HPDE6-E6E7 (cell line): Measurements from ENCODE around the gene PXT1.
"Not testable (repeated sequence)": the region's sequence is repeated elsewhere in the genome, so short reads cannot be mapped to it uniquely, and the experiment has no call there.

Experiments
- DNase-seq: peaks from one replicate; pipeline ENCODE4 v3.0.0; 2011; ENCODE audit warnings: missing footprints; ENCODE audit errors: extremely low spot score

PXT1 gene

DNA sequence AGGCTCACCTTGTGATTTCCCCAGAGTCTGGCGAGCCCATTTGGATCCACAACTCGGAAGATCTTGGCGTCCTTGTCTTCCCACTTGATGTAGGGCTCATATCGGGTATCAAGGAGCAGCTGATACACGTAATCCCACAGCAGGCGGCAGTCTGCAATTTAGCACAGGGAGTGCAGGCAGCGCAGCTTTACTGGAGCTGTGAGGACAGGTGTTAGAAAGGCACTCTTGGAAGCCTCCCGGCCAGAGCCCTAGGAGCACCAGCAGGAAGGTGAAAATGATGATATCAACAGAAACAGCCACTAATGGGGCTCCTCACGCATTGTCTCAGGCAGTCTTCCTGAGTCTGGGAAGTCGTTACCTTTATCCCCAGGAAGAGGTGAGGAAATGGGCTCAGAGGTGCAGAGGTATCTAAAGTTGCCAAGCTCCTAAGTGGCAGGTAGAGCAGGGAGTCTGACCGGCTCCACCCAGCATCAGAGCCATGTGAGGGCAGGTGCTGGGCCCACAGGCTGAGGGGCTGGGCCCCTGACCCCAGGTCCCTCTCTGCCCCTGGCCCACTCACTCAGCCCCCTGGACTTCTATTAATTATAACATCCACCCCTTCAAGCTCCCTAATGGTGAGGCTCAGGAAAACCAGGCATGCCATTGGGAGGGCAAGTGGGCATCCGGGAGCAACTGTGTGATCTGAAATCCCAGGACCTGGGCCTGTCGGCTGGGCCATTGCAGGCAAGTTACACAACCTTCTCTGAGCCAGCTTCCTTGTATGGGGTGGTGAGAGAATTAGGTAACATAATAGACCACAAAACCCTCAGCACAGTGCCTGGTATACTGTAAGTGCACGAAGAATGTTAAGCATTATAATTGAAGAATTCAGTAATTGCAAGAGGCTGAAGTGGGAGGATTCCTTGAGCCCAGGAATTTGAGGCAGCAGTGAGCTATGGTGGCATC, 73.5 kb downstream of the PXT1 start:
- no peak for DNase-seq

DNA sequence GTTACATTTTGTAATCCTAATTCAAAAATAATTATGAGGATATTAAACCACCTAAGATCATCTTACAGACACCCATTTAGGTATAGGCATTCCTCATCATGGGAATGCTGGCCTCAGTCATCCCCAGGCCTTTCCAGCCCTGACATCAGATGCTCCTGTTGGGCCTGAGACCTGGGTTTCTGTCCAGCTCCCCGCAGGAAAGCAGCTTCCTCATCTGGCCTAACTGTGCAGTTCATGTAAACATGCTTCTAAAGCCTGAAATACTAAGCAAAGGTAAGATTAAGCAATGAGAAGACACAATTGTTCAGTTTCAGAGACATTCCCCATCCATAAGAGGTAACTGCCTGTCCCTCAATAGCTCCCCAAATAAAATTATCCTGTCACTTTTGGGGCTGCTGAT, 74.2 kb downstream of the PXT1 start:
- no peak for DNase-seq

DNA sequence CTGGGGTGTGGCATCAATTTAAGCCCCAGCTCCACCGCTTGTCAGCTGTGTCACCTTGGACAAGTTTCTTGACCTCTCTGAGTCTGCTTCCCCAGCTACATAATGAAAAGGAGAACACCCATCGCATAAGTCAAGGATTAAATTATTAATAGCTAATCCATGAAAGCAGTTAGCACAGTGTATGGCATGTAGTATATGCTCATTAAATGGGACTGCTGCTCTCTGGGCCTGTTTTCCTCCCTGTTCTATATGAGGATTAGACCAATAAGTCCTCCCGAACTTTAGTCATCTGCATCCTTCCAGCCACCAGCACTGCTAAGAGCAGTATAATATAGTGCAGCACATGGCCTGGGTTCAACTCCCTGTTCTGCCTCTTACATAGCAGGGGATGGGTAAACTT, 74.9 kb downstream of the PXT1 start:
- DNase-seq = no peak

DNA sequence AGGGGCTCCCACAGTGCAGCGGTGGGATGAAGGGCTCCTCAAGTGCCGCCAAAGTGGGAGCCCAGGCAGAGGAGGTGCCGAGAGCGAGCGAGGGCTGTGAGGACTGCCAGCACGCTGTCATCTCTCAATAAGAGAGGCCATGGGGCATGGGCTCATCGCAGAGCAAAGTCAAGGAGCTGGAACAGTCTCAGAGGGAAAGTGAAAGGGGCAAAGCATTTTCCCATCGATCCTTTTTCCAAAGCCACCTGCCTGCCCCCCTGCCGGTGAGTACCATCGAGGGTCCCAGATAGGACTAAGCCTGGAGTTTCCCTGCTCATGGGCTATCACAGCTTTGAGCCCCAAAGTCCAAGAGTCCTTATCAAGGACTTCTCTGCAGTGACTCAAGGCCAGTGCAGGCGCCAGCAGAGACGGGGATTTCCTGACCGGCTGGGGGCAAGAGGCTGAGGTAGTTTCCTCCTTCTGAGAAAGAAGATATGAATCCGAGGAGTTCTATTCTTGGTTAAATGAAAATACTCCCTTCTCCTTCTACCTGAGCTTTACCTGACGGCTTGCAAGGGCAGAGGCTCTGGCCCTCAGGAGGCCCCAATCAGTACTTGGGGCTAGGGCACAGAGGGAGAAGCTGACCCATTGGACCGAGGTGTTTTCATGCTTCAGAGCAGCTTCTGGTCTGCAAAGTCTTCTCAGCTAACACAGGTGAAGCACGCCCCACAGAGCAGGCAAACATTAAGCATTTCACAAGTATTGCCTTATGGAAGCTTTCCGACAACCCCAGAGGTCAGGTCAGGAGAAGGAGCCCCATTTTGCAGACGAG, 77.8 kb downstream of the PXT1 start:
- DNase-seq = no peak

DNA sequence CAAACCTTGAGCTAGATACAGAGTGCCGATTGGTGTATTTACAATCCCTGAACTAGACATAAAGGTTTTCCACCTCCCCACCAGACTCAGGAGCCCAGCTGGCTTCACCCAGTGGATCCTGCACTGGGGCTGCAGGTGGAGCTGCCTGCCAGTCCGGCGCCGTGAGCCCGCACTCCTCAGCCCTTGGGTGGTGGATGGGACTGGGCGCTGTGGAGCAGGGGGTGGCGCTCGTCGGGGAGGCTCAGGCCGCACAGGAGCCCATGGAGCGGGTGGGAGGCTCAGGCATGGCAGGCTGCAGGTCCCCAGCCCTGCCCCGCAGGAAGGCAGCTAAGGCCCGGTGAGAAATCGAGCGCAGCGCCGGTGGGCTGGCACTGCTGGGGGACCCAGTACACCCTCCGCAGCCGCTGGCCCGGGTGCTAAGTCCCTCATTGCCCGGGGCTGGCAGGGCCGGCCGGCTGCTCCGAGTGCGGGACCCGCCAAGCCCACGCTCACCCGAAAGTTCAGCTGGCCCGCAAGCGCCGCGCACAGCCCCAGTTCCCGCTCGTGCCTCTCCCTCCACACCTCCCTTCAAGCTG, 78.5 kb downstream of the PXT1 start:
- not testable (repeated sequence) for DNase-seq

DNA sequence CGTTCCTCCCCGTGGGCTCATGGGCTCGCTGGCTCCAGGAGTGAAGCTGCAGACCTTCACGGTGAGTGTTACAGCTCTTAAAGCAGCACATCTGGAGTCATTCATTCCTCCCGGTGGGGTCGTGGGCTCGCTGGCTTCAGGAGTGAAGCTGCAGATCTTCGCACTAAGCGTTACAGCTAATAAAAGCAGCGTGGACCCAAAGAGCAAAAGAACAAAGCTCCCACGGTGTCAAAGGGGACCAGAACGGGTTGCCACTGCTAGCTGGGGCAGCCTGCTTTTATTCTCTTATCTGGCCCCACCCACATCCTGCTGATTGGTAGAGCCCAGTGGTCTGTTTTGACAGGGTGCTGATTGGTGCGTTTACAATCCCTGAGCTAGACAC, 79.3 kb downstream of the PXT1 start:
- not testable (repeated sequence) for DNase-seq

DNA sequence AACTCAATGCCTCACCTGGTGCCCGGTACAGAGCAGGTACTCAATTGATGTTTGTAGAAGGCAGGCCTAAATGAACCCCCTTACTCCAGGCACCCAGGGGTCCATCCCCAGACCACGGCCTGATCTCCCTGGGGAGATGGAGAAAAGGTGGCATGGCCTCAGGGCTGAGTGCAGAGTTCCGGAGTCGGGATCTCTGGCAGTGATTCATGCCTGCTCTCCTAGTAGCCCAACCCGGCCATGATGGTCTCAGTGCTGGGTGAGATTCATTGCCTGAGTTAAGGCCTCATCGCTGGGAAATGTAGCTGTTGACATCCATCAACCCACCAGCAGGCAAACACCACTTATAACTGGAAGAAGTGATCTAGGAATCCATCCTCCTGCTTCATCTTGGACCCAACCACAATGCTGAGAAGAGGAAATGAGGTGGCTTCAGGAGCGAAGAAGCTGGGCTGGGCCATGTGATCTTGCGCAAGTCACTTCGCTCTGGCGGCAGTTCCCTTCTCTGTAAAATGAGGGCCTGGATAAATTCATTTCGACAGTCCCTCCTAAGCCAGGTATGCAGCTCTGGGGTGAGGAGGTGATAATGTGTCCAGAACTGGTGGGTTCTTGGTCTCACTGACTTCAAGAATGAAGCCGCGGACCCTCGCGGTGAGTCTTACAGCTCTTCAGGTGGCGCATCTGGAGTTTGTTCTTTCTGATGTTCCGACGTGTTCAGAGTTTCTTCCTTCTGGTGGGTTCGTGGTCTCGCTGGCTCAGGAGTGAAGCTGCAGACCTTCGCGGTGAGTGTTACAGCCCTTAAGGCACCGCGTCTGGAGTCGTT, 79.9 kb downstream of the PXT1 start:
- no peak for DNase-seq

DNA sequence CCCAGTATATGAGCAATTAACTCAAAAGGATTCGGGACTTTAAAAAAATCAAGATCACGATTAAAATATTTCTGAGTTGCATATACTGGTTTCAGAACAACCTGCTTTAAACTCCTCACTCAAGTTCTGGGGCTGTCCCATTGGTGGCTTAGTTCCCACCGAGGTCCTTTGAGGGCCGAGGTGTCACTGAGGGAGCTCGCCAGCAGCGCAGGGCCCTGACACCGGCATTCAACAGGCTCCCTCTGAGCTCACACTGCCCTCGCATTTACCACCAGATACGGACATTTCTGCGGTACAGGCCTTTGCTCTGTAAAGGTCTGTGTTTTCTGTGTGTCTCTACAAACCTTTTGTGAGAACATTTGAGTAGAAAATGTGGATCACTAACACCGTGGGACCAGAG, 81.6 kb downstream of the PXT1 start:
- no peak for DNase-seq

DNA sequence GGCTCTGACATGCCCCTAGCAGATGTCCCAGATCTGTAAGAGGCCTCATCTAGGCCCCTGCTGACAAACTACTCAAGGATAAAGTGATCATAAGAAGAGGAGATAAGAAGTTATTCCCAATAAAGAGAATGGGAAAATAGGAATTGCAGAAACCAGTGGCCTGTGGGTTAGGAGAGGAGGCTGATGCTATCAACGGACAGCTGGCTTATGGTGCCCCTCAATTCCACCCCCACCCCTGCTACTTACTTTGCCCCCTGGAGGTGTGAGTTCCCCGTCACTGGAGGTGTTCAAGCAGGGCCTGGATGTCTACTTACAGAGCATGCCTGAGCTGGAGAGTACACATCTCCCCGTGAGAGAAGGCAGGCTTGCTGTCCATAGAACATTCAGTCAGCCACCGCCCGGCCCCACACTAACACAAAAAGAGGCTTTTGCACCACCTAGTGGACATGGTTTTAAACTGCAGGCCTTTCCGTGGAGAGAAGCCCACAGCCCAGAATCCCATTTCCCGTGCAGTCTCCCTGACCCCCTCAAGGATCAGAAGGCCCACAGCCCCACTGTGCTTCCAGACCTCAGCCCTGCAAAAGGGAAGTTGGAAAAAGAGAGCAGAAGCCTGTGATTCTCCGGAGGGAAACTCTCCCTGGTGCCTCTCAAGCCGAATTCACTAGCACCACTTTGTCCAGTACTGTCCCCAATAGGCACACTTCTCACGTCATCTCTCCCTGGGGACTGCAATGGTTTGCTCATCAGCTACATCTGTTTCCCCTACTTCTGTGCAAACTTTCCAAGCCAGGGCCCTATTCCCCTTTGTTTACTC, 82.2 kb downstream of the PXT1 start:
- peak; percentile 76 for DNase-seq

DNA sequence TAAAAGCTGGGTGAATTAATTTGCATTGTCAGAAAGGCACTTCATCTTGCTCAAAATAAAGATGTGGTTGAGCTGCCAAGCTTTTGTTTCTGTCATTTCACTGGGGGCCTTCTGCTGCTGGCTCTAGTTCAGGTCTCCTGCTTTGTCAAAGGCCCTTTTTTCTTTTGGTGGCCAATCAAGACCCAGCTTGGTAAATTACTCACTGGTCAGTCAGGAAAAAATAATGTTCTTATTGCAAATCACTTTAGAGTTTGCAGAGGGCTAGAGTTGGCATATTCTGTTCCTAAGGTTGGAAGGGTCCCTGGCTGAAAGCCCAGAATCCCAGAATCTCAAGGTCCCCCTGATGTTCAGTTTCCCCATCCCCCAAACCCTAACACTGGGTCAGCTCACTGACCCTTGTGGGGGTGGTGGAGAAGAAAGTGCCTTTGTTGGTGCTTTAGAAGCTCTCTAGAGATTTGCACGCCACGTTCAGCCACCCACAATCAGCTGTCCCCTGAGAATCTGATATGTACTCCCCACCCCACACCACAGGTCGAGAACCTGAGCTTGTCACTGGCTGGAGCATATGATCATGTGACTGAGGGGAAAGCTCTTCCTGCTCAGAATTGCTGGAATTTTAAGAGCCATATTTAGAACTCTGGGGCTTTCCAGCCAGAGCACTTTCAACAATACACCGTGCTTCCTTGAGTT, 84.3 kb downstream of the PXT1 start:
- DNase-seq = no peak

DNA sequence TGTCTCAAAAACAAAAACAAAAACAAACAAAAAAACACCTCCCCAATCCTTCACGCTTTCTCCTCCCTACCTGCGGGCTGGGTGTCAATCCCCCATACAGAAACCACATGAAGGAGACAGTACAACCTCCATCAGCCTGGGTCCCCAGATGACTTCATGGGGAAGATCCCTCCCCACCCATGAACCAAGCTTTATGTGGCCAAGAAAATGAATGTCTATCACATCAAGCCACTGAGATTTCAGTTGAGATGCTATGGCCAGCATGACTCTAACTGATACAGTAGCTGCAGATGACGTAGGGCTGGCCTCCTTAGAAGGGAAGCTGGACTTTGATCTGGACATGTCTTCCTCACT, 84.8 kb downstream of the PXT1 start:
- DNase-seq = no peak

DNA sequence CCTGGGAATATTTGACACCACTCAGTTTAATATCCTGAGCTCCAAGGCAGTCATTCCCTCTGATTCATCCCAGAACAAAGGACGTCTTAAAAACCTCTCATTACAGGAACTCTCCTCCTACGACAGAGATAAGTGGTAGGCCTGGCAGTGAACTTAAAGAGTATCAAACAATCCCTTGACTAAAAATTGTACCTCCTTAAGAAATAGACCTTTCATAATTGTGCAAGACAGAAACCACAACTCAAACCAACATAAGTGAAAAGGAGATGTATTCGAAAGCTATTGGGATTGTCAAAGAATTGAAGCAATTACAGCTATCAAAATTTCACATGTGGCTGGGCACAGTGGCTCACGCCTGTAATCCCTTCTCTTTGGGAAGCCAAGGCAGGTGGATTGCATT, 86.8 kb downstream of the PXT1 start:
- no peak for DNase-seq

DNA sequence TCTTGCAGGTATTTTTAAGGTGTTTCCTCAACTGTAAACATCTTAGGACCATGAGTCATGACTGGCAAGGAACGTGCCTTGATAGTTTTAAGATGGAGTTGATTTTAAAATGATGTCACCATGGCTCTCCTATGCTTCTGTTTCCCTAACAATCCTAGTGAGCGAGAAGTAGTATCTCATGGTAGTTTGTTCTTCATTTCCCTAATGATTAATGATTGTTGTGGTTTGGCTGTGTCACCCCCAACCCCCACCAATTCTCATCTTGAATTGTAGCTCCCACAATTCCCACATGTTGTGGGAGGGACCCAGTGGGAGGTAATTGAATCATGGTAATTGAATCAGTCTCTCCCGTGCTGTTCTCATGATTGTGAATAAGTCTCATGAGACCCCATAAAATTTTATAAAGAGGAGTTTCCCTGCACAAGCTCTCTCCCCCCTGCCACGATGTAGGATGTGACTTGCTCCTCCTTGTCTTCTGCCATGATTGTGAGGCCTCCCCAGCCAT, 89.2 kb downstream of the PXT1 start:
- no peak for DNase-seq

DNA sequence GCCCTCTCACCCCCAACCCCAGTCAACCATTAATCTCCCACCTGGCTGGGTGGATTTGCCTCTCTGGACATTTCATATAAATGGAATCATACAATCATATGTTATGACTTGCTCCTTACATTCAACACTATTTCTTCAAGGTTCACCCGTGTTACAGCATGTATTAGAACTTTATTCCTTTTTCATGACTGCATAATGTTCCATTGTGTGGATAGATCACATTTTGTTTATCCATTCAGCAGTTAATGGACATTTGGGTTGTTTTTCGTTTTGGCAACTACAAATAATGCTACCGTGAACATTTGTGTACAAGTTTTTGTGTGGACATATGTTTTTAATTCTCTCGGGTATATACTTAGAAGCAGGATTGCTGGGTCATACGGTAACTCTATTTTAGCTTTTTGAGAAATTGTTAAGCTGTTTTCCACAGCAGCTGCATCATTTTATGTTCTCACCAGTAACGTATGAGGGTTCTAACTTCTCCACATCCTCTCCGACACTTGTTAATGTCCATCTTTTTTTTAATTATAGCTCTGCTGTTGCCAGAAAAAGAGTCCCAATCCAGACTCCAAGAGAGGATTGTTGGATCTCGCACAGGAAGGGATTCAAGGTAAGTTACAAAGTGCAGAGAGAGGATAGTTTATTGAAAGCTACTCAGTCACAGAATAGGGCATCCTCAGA, 90.0 kb downstream of the PXT1 start:
- DNase-seq = no peak

DNA sequence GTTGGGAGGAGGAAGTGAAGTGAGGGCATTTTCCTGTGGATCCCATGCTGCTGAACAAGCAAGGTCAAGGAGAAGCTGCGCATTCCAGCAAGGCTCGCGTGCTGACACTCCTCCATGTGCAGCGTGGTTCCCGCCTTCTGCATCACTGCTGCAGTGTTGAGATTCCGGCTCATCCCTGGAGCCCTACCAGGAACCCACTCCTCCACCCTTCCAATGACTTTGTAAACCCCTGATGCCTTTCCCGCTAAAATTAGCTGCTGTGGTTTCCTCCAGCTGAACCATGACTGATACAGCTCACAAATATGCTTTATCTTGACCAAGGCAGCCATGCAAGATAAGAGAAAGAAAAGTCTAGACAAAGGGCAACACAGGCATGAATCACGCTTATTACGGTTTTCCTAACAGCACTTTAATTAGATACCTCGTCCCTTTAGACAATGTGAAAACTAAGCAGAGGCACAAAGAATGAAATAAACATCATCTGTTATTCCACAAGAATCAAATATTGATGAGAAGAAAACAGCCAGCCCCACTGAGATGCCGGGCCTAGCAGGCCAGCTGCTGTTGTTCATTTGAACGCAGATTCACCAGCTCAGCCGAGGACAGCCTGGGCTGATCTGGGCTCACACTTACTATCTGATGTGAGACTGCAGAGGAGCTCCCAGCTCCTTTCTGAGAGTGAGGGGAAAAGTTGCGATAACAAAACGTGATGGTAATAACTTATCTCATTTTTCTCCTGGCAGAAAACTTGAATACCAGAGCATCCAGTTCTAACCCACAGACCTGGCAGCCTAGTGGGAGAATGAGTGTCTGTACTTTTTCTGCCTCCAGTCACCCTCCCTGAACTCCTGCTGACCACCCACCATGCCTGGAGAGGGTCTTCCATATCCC, 91.7 kb downstream of the PXT1 start:
- DNase-seq = no peak

DNA sequence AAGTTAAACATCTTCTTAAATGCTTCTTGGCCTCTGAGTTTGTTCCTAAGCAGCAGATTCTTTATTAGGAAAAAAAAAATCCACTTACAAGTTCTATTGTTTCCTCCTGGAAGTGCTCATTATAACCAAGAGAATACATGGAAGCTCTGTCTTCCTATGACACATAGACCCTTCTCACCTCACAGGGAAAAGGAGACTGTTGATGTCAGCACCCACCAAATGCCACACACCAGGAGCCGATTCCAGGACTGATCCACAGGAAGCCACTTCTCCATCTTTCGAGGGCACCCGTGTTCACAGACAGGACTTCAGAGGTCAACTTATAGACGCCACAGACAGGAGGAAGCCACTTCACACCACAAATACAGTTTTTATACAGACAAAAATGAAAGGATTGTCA, 92.6 kb downstream of the PXT1 start:
- no peak for DNase-seq

DNA sequence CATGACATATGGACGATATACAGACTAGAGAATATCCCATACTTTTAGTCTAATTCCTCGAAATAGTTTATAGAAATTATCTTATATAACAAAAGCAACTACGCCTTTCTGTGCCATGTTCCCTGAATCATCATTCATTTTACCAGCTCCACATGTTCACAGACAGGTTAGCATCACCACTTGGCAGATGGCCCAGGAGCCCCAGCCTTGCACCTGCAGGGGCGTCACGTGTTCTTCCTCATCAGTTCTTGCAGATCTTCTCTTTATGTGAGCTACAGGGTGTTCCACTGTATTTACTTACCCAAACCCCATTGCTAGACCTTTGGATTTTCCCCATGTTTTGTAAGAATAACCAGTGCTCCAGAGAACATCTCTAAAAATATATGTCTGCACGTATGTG, 93.4 kb downstream of the PXT1 start:
- DNase-seq = peak; percentile 81

DNA sequence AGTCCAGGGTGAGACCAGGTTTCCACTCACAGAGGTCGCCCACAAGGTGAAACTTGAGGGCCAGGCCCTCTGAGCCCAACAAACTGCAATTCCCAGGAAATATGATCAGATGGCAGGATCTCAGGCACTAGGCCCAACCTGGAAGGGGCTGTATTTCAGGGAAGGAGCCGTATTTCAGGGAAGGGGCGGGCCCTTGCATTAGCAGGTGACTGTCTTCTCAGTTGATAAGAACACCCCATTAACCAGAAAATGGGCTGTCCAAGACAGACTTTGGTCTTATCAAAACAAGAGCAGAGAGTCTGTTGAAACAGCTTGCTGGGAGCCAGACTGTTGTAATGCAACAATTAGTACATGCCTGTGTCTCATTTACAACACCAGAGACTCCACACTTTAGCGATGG, 95.0 kb downstream of the PXT1 start:
- no peak for DNase-seq
